Hematopoietic multipotent progenitor cell treated with erythropoietin and hydrocortisone succinate and interleukin-3 and kit ligand, for 6 days (in vitro differentiated cells): ENCODE data around the gene CYP2B6.
A peak's percentile ranks its signal among the peaks of the same experiment; 100 is the strongest.
"Not testable (repeated sequence)": the region's sequence is repeated elsewhere in the genome, so short reads cannot be mapped to it uniquely, and the experiment has no call there.

ENCODE experiments used
- DNase-seq: peaks from one replicate; pipeline ENCODE4 v3.0.0-alpha.2; 2015

The CYP2B6 gene

DNA sequence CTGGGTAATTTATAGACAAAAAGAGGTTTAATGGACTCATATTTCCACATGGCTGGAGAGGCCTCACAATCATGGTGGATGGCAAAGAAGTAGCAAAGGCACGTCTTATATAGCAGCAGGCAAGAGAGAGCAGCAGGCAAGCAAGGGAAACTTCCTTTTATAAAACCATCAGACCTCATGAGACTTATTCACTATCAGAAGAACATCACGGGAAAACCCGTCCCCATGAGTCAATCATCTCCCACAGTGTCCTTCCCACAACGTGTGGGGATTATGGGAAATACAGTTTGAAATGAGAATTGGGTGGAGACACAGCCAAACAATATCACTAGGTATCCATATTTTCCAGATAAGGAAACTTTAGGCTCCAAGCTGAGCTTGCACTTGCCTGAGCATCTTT, 9.5 kb upstream of the CYP2B6 start:
- DNase-seq, result no peak

DNA sequence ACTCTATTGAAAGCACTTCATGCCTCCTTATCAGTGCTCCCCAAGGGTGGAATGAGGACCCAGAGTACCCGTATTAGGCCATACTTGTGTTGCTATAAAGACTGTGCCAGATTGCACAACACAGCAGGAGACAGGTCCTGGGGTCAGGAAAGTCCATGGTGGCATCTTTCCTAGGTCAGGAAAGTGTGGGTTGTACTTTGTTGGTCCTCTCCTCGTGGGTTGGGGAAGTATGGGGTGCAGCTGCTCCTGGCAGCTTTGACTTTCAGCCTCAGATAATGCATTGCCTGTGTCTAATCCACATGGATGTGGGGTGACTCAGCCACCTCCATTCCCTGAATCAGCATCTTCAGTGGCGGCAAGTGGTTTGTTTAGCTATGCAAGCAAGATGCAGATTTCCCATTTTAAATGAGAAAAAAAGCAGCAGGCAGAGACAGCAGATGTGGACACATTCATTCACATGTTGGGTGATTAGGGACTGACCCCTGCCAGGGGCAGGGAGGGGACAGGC, 8.4 kb upstream of the CYP2B6 start:
- DNase-seq, result no peak

DNA sequence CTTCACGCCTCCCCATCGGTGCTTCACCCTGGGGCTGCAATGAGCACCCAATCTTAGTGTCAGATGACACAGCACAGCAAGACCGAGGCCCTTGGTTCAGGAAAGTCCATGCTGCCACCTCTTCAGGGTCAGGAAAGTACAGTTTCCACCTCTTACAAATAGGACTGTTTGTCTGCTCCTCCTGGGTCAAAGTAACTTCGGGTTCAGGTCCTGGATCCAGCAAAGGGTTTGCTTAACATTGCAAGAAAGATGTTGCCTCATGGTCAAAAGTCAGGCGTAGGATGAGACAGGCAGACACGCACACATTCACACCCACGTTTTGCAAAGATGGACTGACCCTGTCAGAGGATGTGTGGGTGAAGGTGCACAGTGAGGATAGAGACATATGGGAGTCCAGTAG, 1.6 kb upstream of the CYP2B6 start:
- no peak for DNase-seq

DNA sequence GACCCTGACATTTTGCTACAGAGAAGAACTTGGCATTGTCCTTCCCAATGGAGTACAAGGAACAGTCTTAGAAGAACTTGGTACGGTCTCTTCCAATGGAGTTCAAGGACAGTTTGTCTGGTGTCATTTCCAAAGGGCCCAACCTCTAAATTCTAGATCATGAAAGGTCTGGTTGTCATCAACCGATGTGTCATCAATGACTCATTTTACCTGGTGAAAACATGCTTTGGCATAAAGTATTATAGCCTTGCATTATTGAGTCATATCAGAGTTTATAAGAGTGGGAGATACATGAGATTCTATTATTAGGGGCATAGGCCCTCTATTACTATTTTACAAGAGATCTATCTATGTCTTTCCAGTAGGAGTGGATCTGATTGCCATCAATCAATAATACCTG, 4.3 kb downstream of the CYP2B6 start:
- no peak for DNase-seq

DNA sequence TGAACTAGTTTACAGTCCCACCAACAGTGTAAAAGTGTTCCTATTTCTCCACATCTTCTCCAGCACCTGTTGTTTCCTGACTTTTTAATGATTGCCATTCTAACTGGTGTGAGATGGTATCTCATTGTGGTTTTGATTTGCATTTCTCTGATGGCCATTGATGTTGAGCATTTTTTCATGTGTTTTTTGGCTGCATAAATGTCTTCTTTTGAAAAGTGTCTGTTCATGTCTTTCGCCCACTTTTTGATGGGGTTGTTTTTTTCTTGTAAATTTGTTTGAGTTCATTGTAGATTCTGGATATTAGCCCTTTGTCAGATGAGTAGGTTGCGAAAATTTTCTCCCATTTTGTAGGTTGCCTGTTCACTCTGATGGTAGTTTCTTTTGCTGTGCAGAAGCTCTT, 7.9 kb downstream of the CYP2B6 start:
- DNase-seq, result not testable (repeated sequence)

DNA sequence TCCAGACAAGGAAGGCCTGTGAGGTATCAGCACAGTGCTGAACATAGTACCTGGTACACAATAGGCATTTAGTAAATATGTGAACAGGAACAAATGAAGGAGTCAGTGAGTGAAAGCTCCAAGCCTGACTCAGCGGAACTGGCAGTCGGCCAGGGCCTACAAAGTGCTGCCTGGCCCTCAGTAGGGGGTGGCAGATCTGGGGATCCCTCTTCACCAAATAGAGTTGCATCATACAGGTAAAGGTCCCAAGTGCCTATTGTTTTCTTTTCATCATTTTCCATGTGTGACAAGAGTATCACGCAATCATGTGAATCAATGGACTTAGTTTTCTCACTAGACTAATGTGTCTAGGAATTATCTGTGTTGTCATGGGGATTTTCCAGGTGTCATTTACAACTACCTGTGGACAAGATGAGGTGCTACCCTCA, 9.2 kb downstream of the CYP2B6 start:
- DNase-seq, result peak; percentile 5

DNA sequence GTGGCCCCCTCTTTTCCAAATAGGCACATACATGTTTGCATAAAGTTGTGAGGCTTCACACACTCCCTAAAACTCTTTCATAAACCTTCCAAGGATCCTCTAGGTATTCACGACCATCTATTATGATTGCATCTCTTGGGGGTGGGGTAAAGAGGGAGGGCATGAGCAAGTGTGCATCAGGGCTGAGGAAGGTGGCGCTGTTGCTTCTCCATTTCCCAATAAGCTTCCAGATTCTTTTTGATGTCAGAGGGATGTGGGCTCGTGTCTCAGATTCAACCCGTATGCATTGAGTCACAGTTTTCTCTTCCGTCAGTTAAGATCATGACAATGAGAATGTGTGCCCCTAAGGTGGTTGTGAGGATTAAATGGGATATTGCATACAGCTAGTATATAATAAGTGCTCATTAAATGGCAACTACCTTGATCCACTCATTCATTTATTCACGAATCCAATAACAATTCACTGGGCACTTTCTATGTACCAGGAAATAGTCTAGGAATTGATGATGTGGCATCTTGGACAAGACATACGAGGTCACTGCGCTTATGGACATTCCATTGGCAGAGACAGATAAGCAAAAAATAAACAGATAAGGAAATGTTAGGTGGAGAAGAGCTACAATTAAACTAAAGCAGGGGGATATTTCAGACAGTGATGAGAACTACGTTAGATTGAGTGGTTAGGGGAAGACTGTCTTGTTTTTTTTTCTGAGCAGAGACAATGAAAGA, 10.3 kb downstream of the CYP2B6 start:
- peak; percentile 7 for DNase-seq

DNA sequence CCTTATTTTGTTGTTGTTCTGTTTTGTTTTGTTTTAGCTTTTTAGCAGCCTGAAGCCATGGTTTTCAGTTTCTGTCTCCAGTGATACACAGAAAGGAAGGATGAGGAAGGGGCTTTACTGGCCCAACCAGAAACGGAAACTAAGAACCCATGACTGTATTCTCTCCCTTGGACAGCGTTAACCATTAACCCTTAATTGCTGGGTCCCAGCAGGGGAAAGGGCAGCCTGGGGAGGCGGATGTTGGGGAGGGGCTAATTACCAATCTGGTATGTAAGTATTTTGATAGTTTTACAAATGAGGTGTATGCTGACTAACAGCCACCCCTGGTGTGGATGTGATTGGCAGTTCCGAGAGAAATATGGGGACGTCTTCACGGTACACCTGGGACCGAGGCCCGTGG, 12.6 kb downstream of the CYP2B6 start:
- DNase-seq, result not testable (repeated sequence)

DNA sequence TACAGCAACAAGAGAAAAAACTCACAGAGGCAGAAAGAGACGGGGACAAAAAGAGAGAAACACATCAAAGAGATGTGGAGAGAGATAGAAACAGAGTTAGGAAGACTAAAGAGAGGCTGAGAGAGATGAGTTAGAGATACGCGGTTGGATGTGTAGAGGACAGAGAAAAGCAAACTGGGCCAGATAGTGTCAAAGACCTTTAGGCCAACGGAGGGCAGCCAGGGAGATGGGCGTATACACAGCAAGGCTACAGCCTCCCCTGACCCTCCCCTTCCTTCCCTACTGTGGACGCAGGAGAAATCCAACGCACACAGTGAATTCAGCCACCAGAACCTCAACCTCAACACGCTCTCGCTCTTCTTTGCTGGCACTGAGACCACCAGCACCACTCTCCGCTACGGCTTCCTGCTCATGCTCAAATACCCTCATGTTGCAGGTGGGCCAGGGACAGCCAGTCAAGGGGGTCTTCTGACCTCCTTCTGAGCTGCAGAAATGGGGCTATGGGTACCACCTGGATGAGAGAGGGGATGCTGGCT, 18.7 kb downstream of the CYP2B6 start:
- DNase-seq, result no peak

DNA sequence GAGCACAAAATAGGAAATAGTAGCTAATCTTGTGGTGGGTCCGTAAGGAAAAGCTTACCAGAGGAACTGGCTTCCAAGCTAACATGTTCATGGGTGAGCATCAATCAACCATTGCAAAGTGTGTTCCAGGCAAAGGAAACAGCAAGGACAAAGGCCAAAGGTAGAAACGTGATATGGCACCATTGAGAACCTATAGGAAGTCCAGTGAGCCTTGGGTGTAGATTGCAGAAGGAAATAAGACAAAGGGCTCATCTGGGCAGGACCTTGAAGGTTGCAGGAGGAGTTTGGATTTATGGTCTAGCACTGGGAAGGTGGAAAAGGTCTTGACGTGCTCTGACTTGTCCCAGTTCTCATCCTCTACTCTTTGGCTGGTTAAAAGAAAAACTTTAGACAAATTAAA, 22.3 kb downstream of the CYP2B6 start:
- no peak for DNase-seq

DNA sequence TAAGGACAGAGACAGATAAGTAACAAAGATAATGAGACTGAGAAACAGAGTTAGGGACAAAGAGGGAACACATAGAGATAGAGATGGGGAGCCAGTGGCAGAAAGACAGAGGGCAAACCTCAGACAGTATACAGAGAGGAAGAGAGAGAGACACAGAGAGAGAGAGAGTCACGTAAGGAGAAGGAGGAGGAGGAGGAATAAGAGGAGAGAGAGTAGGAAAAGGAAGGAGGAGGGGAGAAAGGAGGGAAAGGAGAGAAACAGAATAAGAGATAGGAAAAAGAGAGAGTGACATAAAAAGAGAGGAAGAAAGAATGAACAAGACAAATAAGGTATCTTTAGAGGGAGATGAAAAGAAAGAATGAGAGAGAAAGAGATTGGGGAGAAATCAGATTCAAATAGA, 23.6 kb downstream of the CYP2B6 start:
- DNase-seq, result no peak

DNA sequence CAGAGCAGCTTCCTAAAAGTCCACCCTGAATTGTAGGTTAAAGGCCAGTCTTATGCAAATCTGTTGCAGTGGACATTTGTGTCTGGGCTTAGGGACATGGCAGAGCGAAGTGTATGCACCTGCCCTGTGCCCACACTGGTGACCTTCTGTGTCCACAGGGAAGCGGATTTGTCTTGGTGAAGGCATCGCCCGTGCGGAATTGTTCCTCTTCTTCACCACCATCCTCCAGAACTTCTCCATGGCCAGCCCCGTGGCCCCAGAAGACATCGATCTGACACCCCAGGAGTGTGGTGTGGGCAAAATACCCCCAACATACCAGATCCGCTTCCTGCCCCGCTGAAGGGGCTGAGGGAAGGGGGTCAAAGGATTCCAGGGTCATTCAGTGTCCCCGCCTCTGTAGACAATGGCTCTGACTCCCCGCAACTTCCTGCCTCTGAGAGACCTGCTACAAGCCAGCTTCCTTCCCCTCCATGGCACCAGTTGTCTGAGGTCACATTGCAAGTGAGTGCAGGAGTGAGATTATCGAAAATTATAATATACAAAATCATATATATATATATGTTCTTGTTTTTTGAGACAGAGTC, 25.5 kb downstream of the CYP2B6 start:
- DNase-seq, result no peak

DNA sequence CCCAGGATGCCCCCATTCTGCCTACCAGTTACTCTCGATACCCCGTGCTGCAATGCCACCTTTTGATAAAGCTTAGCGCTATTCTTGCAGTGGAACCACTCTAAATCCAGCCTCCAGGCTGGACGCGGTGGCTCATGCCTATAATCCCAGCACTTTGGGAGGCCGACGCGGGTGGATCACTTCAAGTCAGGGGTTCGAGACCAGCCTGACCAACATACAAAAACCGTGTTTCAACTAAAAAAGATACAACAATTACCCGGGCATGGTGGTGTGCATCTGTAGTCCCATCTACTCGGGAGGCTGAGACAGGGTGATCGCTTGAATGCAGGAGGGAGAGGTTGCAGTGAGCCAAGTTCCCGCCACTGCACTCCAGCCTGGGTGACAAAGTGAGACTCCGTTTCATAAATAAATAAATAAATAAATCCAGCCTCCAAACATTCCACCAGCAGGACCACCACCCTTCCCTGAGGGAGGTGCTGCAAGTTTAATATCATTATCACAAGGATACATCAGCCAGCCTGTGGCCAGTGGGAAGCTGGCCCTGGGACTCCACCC, 27.7 kb downstream of the CYP2B6 start:
- DNase-seq, result no peak

DNA sequence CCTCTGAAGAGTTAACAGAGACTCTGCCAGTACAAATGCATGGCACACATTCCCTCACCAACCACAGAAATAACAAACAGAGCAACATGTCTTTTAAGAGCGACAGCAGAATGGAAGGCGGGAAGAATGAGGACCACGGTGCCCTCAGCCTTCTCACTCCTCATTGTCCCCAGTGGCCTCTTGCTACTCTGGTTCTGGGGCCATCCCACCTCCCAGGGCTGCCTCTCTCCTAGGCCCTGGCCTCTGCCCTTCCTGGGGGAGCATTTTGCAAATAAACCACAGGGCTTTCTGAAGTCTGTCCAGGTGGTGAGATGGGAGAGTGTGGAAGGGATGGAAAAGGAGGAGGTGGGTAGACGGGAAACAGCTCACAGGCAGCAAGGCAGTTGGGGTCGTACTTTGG, 28.3 kb downstream of the CYP2B6 start:
- DNase-seq, result no peak

DNA sequence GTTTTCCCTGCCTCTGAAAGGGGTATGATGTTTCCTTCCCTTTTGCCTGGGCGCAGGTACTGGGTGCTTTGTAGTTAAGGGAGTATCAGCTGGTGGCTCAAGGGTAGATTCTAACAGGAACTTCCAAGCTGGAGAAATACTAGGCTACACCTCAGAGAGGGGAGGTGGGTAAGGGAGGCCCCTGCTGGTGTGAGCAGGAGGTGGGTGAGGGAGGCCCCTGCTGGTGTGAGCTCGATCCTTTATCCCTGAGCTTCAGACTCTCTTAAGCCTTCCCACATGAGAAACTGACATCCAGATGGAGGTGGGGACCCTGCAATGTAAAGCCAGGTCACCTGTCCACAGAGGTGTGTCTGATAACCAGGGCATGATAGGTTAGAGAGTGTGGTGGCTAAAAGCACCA, 32.1 kb downstream of the CYP2B6 start:
- no peak for DNase-seq

DNA sequence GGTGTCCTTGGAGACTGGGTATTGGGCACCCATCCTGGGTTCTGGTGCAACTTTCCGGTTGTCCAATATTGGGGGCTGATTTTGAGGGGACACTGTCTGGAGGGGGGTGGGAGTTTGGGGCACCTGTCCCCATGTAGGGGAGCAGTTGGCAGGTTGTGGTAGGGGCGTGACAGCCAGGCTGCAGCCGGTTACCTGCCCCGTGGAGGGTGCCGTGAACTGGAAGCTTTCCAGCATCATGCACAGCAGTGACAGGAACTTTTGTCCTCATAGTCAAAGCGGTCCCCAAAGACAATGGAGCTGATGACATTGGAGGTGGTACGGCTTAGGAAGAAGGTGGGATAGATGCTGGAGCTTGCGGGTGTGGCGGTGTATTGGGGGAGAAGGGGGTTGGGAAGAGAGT, 34.3 kb downstream of the CYP2B6 start:
- DNase-seq, result no peak

DNA sequence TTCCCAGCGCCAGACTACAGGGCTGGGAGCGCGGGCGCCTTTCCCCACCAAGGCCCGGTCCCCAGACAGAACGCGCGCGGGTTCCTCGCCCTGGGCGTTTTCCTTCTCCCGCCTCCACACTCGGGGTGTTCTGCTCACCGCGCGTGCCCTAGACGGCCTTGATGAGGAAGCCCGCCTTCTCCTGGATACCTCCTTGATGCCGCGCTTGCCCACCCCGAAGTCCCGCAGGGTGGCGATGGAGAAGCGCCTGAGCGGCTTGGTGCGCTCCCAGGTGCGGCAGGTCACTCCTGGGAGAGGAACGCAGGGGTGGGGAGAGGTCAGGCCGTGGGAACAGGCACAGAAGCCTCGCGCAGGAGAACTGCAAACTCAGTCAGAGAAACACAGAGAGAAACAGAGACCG, 34.8 kb downstream of the CYP2B6 start:
- DNase-seq, result no peak

DNA sequence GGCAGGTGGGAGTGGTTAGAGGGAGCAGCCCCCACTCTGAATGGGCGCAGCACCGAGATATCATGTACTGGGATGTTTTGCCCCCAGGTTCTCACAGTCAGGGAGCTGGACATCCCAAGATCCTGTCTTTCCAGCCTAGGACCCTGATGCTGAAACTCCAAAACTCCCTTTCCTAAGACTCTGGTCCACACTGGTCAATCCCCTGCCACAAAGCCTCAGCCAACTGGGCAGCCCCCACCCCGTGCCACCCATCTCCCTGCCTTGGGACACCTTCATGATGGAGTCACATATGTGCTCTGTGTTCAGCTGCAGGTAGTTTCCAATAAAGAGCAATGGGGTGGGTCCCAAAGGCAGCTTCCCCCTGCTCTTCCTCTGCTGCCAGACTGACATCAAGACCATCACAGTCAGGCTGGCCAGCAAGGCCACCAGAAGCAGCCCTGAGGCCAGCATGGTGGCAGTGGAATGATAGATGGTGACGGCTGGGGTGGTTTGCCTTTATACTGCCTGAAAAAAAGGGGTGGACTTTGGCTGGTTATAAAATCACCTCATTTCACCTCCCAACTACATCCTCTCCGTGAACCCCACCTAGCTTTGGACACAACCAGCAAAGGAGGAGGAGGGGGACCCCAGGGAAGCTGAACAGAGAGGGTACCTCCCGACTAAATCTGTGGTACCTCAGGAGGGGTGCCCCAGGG, 36.3 kb downstream of the CYP2B6 start:
- no peak for DNase-seq

DNA sequence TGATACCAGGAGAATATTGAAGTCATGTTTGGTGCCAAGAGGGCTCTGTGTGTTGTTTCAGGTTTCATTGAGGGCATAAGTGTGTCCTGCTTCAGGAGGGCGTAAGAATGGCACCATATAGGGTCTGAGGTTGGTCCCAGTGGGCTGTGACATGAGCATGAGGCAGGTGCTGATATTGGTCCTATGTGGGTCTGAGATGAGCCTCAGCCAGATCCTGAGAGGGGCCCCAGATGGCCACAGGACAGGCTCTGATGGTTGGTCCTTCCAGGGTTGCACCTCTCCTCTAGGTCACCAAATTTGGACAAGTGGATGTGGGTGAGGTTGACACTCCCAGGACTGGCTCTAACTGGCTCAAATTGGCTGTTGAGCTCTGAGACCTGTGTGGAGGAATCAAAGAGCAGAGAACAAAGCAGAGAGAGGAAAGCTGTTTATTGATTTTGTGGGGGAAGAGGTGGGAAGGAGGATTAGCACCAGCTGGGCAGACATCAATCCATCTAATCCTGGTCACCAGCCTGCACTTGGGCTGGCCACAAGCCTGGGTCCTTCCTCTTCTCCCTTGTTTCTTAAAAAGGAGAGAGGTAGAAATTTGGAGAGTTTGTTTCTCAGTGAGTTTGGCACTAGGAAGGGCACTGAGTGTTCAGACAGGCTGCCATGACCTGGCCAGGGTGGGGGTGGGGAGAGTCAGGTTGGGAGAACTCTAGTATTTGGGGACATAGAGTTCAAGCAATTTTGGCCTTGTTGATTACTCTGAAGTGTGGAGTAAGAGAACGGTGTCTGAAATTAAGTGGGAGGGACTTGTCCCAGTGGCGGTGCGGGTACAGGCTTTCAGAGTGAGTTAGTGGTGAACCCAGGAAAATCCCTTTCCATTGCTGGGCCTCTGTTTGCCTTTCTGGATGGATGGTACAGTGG, 38.7 kb downstream of the CYP2B6 start:
- no peak for DNase-seq

DNA sequence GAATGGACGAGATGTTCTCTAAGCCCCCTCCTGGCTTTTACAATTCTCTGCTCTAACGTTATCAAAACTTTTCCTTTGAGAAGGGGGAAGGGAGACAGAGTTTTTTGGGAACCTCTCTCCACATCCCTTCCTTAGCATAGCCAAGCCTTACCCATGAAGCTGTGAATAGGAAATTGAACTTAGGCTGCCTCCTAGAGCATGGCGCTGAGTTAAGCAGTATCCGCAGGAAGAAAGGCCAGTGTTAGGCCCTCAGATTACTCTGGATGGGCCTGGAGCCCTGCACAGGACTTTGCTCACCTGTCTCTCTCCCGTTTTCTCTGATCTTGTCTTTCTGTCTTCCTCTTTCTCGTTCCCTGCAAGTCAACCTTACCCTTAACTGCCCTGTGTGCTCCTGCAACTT, 39.6 kb downstream of the CYP2B6 start:
- DNase-seq, result no peak

DNA sequence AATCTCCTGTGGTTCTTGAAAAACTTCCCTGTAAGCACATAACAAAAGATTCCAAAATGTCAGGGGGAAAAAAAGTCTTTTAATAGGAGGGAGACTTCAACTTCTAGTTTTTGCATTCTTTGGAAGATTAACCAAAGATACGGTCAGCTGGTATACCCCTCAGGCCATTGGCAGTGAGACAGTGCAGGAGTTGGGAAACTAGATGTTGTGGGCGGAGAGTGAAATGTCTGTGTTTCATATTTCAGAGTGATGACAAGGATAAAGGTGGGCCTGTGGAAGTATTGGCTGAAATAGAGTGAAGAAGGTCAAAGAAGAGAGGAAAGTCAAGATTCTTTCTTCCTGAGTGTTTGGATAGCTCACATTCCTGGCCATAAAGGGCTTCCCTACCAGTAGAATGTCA, 40.8 kb downstream of the CYP2B6 start:
- no peak for DNase-seq

DNA sequence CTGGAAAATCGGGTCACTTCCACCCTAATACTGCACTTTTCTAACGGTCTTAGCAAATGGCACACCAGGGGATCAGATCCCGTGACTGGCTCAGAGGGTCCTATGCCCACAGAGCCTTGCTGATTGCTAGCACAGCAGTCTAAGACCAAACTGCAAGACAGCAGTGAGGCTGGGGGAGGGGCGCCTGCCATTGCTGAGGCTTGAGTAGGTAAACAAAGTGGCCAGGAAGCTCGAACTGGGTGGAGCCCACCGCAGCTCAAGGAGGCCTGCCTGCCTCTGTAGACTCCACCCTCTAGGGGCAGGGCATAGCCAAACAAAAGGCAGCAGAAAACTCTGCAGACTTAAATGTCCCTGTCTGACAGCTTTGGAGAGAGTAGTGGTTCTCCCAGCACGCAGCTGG, 42.2 kb downstream of the CYP2B6 start:
- not testable (repeated sequence) for DNase-seq

DNA sequence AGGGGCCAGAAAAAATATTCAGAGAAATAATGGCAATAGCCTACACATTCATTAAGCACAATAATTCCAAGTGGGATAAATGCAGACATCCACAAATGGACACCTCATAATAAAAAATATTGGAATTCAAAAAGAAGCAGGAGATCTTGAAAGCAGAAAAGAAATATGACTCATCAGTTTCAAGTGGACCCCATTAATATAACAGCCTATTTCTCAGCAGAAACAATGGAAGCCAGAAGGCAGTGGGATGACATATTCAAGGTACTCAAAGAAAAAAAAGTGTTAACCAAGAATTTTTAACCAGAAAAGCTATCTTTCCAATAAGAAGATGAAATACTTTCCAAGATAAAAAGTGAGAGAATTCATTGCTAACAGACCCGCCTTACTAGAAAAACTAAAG, 48.7 kb downstream of the CYP2B6 start:
- DNase-seq, result no peak
